ENCODE results near the gene PAM.

PAM gene

DNA sequence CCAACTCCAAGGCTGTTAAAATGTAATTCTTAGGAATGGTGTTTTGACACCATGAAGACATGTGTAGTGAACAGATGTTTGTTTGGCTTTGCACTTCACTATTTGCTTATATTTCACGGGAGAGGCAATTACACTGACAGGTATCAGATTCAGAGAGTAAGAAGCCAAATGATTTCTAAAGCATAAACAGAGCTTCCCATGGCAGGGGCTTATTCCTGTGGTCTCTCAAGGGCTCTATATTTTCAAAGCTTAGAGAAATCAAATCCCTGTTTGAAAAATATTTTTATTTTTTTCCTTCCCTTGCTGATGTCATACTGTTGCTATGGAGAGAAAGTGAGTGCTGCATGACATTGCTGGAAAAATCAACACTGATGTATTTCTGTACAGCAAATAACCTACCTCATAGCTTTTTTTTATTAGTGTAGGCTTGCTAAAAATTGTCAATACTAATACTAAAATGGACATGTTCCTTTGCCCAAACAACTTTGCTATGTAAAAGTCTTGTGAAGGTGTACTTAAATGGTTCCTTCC is 203.4 kb downstream of the PAM start:
- no peak for TF ChIP-seq FOXP2 (optimal IDR thresholded peaks at IDR 0.05; ENCODE audit: borderline replicate concordance, extremely low read depth, extremely low read length, insufficient read depth)

DNA sequence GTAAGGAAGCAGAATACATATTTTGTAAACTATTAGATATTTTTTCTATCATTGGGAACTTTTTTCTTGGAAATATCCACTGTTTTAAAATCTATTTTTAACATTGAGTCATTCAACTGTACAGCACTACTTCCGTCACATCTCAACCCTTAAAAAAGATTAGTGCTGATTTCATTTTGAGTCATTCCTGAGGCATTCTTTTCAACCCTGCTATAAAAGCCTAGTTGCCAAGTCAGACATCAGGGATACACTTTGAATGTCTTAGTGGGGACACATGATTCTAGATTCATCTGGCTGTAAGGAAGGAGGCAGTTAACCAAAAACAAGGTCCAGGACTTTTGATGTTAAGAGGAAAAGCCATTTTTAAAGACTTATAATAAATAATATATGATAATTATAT is 203.9 kb downstream of the PAM start:
- TF ChIP-seq POLR2AphosphoS5 (IDR thresholded peaks at IDR 0.05; ENCODE audit: low read depth, low read length) (no peak), SIN3A (IDR thresholded peaks at IDR 0.05; ENCODE audit: borderline replicate concordance, insufficient read depth, low read length) (no peak), FOXP2 (optimal IDR thresholded peaks at IDR 0.05; ENCODE audit: borderline replicate concordance, extremely low read depth, extremely low read length, insufficient read depth) (no peak), TAF1 (IDR thresholded peaks at IDR 0.05; ENCODE audit: borderline replicate concordance, insufficient read depth, low read length) (no peak)
- TF ChIP-seq, protein P1, sequence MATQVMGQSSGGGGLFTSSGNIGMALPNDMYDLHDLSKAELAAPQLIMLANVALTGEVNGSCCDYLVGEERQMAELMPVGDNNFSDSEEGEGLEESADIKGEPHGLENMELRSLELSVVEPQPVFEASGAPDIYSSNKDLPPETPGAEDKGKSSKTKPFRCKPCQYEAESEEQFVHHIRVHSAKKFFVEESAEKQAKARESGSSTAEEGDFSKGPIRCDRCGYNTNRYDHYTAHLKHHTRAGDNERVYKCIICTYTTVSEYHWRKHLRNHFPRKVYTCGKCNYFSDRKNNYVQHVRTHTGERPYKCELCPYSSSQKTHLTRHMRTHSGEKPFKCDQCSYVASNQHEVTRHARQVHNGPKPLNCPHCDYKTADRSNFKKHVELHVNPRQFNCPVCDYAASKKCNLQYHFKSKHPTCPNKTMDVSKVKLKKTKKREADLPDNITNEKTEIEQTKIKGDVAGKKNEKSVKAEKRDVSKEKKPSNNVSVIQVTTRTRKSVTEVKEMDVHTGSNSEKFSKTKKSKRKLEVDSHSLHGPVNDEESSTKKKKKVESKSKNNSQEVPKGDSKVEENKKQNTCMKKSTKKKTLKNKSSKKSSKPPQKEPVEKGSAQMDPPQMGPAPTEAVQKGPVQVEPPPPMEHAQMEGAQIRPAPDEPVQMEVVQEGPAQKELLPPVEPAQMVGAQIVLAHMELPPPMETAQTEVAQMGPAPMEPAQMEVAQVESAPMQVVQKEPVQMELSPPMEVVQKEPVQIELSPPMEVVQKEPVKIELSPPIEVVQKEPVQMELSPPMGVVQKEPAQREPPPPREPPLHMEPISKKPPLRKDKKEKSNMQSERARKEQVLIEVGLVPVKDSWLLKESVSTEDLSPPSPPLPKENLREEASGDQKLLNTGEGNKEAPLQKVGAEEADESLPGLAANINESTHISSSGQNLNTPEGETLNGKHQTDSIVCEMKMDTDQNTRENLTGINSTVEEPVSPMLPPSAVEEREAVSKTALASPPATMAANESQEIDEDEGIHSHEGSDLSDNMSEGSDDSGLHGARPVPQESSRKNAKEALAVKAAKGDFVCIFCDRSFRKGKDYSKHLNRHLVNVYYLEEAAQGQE (IDR thresholded peaks at IDR 0.05; ENCODE audit: insufficient read depth in 1 of 2, low read depth in 2 of 2, low read length in 2 of 2): no peak

DNA sequence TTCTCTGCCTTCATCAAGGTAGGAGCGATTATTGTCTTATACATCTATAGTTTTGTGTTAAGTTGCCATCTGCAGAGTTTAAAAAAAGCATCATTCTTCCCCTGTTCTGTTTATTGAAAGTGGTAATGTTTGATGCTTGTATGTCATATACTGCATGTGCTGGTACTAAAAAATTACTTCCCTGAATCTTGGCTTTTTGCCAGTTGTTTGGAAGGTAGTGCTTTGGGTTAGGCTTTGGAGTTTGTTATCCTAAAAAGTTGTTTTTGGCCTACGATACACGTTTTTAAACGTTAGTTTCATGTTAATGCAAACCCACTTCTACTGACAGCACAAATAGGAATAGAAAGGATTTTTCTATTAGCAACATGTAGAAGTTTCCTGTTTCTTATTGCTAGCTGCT is 206.6 kb downstream of the PAM start:
- TF ChIP-seq SIN3A (IDR thresholded peaks at IDR 0.05; ENCODE audit: borderline replicate concordance, insufficient read depth, low read length): no peak
- TF ChIP-seq, protein P1 (IDR thresholded peaks at IDR 0.05; ENCODE audit: insufficient read depth in 1 of 2, low read depth in 2 of 2, low read length in 2 of 2): no peak
- TF ChIP-seq FOXP2 (optimal IDR thresholded peaks at IDR 0.05; ENCODE audit: borderline replicate concordance, extremely low read depth, extremely low read length, insufficient read depth): no peak
- no peak for TF ChIP-seq POLR2AphosphoS5 (IDR thresholded peaks at IDR 0.05; ENCODE audit: low read depth, low read length)
- no peak for TF ChIP-seq TAF1 (IDR thresholded peaks at IDR 0.05; ENCODE audit: borderline replicate concordance, insufficient read depth, low read length)

DNA sequence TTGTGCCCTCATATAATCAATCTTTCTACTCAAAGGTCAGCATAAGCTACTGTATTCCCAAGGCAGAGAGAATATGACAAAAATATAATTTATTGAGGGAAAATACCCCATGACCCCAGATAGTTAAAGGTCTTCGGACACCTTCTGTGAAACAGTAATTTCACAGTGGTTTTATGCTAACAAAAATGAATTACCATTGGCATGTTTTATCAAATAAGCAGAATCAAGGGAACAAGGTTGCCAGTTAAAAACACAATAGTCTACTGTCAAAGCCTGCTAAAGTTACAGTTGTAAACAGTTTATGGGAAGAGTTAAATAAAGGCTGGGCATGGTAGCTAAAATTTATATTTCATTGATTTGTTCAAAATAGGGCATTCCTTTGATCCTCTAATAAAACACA is 210.5 kb downstream of the PAM start:
- TF ChIP-seq FOXP2 (optimal IDR thresholded peaks at IDR 0.05; ENCODE audit: borderline replicate concordance, extremely low read depth, extremely low read length, insufficient read depth) (no peak), SIN3A (IDR thresholded peaks at IDR 0.05; ENCODE audit: borderline replicate concordance, insufficient read depth, low read length) (no peak), TAF1 (IDR thresholded peaks at IDR 0.05; ENCODE audit: borderline replicate concordance, insufficient read depth, low read length) (no peak), POLR2AphosphoS5 (IDR thresholded peaks at IDR 0.05; ENCODE audit: low read depth, low read length) (no peak)
- TF ChIP-seq, protein P1 (IDR thresholded peaks at IDR 0.05; ENCODE audit: insufficient read depth in 1 of 2, low read depth in 2 of 2, low read length in 2 of 2): no peak

DNA sequence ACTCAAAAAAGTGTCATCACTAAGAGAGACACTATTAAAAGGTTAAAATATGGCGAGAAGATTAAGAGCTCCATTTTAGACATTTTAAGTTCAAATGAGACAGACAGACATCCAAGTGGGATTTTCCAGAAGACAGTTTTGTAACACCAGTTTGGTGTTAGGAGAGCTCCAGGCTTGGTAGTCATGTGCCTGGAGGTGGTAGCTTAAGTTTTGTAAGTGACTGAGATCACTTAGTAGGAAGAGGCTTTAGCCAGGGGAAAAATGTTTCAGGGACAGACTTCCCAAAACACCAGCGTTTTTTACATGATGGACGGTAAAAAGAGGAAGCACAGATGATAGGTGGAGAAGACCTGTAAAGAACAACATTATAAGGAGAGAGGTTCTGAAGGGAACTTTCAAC is 214.5 kb downstream of the PAM start:
- TF ChIP-seq FOXP2 (optimal IDR thresholded peaks at IDR 0.05; ENCODE audit: borderline replicate concordance, extremely low read depth, extremely low read length, insufficient read depth) (no peak), POLR2AphosphoS5 (IDR thresholded peaks at IDR 0.05; ENCODE audit: low read depth, low read length) (no peak), SIN3A (IDR thresholded peaks at IDR 0.05; ENCODE audit: borderline replicate concordance, insufficient read depth, low read length) (no peak), TAF1 (IDR thresholded peaks at IDR 0.05; ENCODE audit: borderline replicate concordance, insufficient read depth, low read length) (no peak)
- TF ChIP-seq, protein P1 (IDR thresholded peaks at IDR 0.05; ENCODE audit: insufficient read depth in 1 of 2, low read depth in 2 of 2, low read length in 2 of 2): no peak

All from PFSK-1 (cell line).